Measurements from ENCODE around the gene FUT9.

The FUT9 gene

DNA sequence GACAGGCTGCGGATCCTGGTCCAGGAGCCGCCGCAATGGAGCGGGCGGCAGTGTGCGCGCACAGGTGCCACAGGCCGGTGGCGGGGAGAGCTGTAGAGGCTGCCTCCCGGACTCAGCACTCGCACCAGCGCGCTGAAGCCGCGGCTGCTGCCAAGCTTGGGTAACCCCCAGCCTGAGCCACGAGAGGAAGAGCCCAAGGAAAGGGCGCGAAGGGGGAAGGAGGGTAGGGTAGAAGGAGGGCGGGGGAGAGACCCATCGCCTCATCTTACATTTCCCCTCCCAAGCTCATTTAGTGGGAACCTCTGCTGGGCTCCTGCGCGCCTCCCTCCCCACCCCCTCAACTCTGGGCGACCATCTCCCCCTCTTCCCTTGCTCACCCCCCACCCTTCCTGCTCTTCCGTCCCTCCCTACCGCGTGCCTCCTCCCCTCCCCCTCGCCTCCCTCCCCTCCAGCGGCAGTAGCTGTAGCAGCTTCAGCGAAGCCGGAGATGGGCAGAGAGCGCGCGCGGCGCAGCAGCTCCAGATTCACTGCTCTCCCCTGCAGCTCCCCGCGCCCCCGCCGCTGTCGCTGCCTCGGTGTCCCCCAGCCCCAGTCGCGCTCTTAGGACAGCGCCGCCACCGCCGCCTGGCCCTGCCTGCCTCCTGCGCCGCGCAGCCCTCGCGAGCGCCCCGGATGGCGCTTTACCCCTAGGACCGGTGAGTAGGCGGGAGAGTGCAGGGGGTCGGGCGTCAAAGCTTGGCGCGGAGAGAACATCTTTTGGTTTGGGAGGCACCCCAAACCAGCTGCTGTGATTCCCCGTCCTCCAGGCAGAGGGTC, at the start of gene FUT9:
Gene FUT9 (plus strand): TSS at position 457 of the 816 bp plus-strand sequence. CDS start 187,182 bp downstream, outside the sequence.
- no peak for DNase-seq (ENCODE audit: low read depth in 2 of 2)

DNA sequence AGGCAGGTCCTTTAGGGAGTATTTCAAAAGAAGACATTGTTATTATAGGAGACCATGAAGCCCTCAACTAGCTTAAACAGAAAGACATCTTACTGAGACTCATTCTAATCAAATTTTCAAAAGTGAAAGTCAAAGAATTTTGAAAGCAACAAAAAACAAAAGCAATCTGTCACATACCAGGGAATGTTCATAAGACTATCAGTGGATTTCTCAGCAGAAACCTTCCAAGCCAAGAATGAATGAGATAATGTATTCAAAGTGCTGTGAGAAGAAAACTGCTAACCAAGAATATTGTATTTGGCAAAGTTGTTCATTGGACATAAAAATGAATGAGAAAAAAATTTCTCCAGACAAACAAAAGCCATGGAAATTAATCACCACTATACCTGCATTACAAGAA, 48.2 kb upstream of the FUT9 start:
- DNase-seq (ENCODE audit: low read depth in 2 of 2), result no peak

DNA sequence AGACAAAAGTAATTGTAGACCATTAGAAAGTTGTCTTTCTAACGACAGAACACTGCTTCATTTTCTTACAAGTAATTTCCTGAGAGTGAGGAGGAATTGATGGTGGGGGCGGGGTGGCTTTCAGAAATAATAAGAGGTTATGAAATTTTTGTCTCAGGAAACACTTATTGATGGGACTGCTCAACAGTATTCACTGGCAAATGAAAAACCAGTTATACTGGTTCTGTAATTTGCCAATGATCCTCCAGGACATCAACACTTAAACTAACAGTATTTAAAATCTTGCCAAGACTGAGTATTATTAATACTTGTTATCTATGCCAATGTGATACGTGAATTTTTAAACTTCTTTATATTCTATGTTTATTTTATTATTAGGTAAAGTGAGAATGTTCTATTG, 41.8 kb upstream of the FUT9 start:
- no peak for DNase-seq (ENCODE audit: low read depth in 2 of 2)

DNA sequence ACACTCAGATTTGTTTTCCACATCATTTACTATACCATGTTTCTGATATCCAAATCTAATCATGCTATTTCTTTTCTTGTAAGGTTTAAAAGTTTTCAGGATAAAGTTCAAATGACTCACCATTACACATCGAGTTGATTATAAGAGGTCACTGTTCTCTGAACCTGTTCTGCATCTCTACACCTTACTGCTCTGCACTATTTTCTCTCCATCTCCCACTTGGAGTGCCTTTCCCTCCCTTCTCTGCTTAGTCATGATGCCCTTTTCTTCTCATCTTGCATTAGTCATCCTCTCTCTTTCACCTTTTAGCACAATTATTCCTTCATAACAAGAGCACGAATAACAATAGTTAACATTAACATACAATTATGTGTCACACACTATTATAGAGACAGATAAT, 37.5 kb upstream of the FUT9 start:
- DNase-seq (ENCODE audit: low read depth in 2 of 2), result no peak

DNA sequence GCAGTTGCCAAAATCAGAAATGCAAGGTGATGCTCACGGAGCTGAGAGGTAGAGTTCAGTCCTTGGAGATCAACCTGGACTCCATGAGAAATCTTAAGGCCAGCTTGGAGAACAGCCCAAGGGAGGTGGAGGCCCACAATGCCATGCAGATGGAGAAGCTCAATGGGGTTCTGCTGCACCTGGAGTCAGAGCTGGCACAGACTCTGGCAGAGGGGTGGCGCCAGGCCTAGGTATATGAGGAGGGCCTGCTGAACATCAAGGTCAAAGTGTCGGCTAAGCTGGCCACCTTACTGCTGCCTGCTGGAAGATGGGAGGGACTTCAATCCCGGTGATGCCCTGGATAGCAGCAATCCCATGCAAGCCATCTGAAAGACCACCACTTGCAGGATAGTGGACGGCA, 23.9 kb upstream of the FUT9 start:
- no peak for DNase-seq (ENCODE audit: low read depth in 2 of 2)

DNA sequence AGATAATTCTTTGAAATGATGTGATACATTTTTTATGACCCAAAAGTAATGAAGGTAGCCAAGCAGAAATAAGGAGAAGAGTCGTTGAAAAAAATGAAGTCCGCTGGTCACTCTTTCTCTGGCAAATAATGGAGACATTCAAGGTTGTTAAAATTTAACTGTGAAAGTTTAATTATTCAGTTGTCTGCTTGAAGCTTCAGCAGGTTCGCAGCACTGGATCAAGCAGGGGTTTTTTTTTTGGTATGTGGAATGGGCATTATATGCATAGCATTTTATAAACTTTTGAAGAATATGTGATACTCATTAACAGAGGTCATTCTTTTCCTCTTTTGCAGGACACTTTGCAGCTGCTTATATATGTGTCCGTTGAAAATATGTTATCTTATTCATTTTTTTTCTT, 21.6 kb upstream of the FUT9 start:
- no peak for DNase-seq (ENCODE audit: low read depth in 2 of 2)

DNA sequence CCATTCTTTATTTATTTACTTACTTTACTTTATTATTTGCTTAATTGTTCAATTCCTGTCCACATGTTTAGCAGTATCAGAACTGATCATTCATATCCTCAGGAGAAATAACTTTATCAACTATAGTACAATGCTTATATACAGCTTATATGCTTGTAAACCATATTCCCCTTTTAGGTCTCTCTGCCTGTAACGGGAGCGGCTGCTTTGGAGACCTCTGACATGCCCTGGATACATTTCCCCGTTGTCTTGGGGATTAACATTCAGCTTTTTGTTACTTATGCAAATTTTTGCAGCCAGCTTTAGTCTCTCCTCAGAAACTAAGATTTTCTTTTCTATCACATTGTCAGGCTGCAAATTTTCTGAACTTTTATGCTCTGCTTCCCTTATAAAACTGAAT, 17.6 kb upstream of the FUT9 start:
- DNase-seq (ENCODE audit: low read depth in 2 of 2), result no peak

DNA sequence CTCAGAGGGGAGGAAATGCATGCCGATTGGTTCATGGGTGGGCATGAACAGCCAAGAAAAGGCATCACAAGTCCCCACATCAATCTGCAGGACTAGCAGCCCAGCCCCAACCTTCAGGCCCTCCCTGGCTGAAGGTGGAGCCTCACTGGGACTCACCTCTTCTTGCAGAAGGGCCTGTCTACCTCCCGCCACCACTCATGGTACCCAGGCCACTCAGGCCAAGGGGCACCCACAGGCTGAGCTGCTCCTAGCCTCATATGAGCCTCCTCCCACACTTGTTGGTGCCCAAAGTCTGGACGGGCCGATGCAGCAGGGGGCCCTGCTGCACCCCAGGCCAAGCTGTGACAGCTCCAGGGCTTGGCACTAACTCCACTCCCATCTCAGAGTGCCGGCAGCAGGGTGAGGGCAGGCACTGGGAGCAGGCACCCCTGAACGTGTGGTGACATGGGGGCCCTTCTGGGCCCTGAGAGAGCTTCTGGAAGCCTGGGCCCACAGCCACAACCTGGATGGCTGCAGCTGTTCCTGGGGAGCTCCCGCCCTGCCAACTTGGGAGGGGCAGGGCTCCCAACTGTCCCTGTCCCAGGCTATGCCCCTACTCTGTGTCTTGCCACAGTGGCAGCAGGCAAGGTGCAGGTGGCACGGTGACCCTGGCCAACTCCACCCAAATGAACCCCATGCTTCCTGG, 13.7 kb upstream of the FUT9 start:
- no peak for DNase-seq (ENCODE audit: low read depth in 2 of 2)

DNA sequence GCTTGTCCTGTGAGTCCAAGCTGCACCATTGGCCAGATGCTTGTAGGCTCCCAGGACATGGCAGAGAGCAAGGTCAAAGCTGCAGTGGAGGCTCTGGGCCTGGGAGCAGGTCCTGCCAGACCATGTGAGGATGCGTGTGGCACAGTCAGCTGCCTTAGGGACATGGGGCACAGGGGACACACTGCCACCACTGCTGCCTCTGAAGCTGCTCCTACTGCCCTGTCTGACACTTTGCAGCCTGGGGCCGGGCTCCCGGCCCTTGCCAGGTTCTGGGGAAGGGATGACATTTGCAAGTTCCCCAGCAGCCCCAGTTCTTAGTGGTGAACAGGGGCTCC, 13.2 kb upstream of the FUT9 start:
- no peak for DNase-seq (ENCODE audit: low read depth in 2 of 2)

DNA sequence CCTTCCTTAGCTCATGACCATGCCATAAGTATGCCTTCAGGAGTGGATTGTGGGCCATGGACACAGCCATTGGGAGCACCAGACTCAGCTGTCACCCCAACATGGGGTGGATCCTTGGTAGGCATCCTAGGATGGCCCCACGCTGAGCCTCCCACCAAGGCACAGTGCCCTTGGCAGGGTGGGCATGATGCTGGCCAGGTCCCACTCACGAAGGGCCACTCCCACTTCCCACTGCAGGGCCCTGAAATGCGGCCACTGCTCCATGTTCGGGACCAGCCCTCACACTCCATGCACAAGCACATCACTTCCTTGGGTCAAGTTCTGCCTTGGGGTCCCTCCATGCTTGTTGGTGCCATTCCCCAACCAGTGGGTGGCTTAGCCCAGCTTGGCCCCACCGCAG, 12.9 kb upstream of the FUT9 start:
- DNase-seq (ENCODE audit: low read depth in 2 of 2), result no peak

DNA sequence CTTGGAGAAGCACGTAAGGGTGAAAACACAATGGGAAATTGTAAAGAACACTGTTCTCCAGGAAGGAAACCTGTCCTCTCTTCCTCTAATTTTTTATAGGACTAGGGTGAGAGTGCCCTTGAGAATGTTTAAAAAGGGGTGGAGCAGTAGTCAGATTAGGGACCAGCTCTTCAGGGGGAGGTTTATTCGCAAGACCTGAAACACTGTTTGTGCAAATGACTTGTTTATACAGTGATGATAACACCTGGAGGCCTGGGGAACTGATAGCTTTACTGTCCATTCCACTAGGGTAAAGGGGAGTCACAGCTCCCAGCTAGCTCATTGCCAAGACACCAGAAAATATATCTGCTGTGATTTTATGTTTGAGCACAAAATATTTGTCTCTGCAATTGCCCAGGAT, 8.1 kb upstream of the FUT9 start:
- no peak for DNase-seq (ENCODE audit: low read depth in 2 of 2)

DNA sequence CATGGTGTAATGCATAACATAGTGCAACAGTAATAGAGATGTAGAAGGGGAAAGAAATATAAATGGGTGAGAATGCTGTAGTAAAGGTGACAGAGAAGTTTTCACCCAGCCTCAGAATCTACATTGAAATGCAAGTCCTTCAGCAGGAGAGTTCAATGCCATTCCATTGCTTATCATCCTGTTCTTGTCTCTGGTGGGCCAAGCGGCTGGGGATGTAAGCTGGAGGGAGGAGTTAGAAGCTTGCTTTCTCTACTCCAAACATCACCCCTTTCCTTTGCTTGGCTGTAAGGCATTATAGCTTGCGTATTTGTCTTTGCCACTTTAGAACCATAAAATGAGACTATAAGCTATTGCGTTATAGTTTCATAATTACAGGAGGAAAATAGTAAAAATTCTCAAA, 2.2 kb upstream of the FUT9 start:
- no peak for DNase-seq (ENCODE audit: low read depth in 2 of 2)

DNA sequence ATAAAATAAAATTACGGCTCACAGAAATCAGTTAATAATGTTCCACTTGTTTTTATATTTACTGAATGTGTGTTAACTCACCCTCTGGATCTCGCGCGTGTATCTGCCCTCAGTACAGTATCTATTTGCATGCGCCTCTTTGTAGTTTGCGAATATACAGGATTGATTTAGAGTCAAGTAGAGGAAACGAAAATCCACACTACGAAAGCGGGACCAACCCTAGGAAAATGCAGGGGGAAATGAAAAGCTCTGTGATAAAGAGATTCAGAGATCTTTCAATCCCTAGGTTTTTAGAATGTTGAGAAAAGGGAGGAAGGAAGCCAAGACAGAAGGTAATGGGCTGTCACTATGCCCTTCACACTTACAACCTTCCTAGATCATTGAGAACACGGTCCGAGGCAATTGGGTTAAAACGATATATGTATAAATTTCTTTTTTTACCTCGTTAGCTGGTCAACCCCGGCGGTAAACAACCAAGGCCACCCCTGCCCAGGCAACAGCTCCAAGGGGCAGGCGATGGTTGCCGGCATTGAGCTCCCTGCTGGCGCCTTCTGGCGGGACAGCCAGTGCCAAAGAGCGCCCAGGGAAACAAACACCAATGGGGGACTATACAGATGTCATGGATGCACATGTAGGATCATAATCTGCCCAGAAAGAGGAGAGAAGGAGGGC, 792 bp upstream of the FUT9 start:
- no peak for DNase-seq (ENCODE audit: low read depth in 2 of 2)

DNA sequence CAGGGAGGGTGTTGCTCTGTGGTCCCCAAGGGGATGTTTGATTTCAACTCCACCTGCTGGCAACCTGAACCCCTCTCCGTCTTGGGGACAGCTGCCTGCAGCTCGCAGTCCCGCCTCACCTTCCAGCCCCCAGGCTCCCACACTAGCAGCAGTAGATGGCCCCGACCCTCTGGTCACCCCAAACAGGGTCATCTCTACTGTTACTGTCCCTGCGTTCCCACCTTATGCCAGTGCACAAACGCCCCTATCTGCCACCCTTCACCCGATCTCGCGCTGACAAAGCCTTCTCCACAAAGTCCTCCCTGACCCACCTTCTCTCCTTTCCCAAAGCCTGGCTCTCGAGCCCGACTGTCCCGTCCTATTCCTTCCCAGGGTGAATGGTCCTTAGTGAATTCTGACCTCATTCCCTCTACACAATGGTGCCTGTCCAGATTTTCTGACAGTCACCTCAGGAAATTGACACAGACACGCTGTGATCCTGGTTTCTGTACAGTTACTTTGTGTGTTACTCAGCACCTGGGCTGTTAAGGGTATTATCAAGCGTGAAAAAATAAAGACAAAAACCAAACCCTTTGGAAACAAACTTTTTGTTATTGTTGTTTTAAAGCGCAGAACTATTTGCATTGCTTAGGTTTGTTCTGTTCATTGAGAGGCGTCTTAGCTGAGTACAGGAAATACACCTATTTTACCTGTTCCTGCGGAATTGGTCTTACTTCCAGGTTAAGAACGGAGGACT, 728 bp downstream of the FUT9 start:
- DNase-seq (ENCODE audit: low read depth in 2 of 2), result no peak

DNA sequence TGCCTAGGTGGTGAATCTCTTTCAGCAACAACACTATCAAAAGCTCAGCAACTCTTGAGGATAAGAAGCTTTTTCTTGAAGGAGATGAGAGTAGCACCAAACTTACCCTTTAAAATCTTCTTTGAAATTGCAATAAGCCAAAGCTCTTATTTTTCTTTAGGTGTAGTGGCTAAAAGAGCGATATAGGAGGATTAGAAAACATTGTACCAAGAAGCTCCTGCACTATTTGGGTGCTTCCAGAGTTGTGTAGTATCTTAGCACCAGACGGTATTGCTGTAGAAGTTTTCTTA, 1.2 kb downstream of the FUT9 start:
- no peak for DNase-seq (ENCODE audit: low read depth in 2 of 2)

DNA sequence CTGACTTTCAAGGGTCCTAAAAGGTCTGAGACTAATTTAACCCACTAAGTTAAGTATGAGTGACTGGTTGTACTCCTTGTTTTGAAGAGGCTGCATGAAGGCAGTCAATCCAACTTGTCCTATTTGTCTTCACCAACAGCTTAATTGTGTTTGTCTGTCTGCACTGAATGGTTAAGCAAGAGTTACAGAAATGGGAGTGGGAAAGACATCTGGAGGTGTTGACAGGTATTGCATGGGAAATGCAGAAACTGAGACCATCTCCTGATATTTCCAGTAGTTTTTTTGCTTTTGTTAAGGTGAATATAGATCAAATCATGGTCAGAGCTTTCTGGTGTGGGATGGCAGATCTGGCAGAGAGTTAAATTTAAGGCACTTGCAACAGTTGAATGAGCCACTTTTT, 6.5 kb downstream of the FUT9 start:
- no peak for DNase-seq (ENCODE audit: low read depth in 2 of 2)

DNA sequence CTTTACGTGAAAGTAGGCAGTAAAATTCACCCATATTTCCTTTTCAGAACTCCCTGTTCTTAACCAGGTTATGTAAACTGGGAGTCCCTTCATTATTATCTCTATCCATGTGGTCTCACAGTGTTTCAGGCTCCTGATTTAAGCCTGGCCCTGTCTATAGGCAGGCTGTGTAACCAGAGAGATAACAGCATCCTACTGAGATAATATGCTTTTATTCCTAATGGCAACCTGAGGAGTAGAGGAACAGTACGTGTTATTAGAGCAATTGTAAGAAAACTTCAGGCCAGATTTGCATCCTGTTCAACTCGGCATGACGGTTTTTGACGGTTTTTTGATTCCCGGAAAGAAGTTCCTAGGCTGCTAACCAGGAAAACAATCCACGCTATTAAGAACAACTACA, 16.9 kb downstream of the FUT9 start:
- no peak for DNase-seq (ENCODE audit: low read depth in 2 of 2)

DNA sequence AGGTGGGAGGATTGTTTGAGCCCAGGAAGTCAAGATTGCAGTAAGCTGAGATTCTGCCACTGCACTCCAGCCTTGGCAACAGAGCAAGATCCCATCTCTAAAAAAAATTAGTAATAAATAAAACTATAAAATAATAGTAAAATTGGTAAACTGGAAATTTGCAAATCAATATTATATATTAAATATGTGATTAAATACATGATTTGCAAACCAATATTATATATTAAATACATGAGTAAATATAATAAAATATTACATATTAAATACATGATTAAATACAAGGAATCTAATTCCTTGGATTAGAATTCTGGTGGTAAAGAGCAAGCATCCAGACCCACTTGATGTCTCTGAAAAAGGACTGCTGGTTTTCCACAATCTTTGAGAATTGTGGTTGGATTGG, 35.8 kb downstream of the FUT9 start:
- no peak for DNase-seq (ENCODE audit: low read depth in 2 of 2)

DNA sequence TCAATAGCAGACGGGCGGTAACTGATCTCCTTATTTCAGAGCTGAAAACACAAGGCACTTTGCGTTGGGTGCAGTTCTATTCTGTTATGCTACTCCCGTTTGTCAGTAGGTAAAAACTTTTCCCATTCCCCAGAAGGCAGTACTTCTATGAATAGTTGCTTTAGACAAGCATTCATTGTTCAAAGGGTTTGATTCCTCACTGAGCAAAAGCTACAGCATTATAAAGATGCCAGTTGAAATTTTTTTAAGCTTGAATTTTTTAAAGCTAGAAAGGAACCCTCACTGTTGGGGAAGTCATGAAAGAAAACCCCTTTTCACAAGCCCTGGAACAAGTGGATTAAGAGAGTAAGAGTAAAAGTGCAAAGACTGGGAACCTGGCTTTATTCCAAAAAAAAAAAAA, 42.3 kb downstream of the FUT9 start:
- DNase-seq (ENCODE audit: low read depth in 2 of 2), result no peak

DNA sequence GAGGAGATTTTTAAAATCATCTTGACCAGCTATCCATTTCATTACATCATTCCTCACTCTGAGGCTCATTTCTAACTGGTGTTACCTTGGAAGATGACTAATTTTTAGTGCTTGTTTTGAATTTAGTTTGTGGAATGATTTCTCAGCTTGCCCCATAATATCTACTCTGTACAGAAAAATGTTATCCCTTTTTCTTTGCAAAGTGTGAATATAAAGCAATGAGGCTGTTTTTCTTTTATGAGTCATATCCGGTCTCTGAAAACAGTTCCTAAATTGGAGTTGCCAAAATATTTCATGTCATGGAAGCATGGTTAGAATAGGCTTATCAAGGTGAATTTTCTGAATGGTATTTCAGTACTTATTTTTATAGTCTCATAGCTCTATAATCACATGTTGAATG, 43.8 kb downstream of the FUT9 start:
- no peak for DNase-seq (ENCODE audit: low read depth in 2 of 2)

DNA sequence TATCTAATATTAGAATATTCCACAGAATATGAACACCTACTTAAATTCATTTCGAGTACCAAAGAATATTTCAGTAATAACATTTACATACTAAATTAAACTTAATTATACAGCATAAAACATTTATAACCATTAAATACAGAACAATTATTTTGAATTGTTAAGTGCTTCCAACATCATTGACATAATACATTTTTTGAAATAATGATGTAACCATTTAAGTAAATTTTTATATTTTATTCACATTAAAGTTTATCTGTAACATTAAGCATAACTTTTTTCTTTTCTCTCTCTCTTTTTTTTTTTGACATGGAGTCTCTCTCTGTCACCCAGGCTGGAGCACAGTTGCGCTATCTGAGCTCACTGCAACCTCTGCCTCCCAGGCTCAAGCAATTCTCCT, 44.5 kb downstream of the FUT9 start:
- DNase-seq (ENCODE audit: low read depth in 2 of 2), result no peak

DNA sequence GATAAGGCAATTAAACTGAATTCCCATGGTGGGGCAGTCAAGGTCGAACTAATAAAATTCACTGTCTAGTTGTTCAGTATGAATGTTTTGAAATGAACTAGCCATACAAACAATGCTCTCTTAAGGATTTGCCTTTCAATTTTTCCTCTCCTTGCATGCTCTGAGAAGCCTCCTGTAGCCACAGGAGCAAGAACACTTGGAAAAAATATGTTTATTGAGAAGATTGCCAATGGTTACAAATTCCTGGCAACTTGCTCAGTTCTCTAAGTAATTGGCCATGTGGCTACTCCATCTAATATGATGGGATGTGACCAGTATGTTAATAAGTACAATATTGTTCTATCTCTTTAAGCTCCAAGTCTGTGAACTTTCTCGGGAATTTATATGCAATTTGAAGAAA, 49.4 kb downstream of the FUT9 start:
- DNase-seq (ENCODE audit: low read depth in 2 of 2), result no peak

DNA sequence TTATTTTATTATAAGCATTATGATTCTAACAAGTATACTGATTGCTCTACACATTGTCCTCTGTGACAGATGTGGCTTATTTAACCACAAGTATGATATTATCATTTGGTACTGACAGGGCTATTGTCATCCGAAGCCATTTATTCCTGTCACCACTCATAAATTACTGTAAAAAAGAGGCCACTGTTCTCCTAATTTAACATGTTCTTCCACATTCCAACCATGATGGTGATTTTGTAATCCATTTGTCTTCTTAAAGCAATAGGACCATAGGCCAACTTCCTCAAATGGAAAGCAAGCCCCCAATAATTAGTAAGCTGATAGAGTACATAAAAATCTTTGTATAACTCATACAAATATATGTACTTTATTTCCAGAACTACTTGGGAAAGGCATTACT, 50.6 kb downstream of the FUT9 start:
- DNase-seq (ENCODE audit: low read depth in 2 of 2), result no peak

Data from stimulated activated CD8-positive, alpha-beta memory T cell treated with anti-CD3 and anti-CD28 coated beads, Interleukin-2, amount 100 ng/mL, for 1 hour (primary cell).